PC-9 (cell line): ENCODE measurements around the gene MRPL58.

Experiments used
- EZH2 ChIP-seq: fragments of 200-600 bp; sonication (generic); IDR thresholded peaks from 2 replicates; pipeline ENCODE4 v1.8.0; 2017; ENCODE audit warnings: antibody characterized with exemption, low read depth
- TF ChIP-seq, protein P1 (sequence below): fragments of 200-600 bp; sonication (generic); conservative IDR thresholded peaks from 2 replicates; pipeline ENCODE4 v1.6.1; 2017; ENCODE audit warnings: mixed run types, antibody characterized with exemption, mild to moderate bottlenecking, moderate library complexity

DNA sequence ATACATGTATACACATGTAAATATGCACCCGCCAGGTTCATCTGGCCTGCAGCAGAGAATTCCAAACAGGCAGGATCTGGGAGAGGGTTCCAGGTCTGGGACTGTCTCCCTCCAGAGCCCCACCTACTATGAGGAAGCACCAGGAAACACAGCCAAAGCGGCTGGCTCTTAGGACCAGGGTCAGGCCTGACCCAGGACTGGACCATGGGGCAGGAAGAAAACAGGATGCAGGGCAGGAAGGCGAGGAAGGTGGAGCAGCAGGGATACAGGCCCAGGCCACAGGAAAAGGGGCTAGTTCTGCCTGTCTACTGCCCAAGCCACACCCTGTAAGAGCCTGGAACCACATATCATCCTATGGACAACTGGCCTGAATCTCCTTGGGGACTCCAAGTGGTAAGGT is 42.1 kb upstream of the MRPL58 start:
- TF ChIP-seq, protein P1, sequence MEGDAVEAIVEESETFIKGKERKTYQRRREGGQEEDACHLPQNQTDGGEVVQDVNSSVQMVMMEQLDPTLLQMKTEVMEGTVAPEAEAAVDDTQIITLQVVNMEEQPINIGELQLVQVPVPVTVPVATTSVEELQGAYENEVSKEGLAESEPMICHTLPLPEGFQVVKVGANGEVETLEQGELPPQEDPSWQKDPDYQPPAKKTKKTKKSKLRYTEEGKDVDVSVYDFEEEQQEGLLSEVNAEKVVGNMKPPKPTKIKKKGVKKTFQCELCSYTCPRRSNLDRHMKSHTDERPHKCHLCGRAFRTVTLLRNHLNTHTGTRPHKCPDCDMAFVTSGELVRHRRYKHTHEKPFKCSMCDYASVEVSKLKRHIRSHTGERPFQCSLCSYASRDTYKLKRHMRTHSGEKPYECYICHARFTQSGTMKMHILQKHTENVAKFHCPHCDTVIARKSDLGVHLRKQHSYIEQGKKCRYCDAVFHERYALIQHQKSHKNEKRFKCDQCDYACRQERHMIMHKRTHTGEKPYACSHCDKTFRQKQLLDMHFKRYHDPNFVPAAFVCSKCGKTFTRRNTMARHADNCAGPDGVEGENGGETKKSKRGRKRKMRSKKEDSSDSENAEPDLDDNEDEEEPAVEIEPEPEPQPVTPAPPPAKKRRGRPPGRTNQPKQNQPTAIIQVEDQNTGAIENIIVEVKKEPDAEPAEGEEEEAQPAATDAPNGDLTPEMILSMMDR: no peak
- no peak for TF ChIP-seq EZH2
